IPS-18a (cell line): ENCODE measurements around the gene CBX1.

Experiments
- H3K27ac ChIP-seq: one replicate; pipeline ENCODE4 v1.5.1; 2013; ENCODE audit warnings: low read length
- H3K27me3 ChIP-seq: one replicate; pipeline ENCODE4 v1.6.1; 2013; ENCODE audit warnings: mild to moderate bottlenecking, low read length; ENCODE audit not compliant: control insufficient read depth, insufficient read depth
- H3K36me3 ChIP-seq: one replicate; pipeline ENCODE4 v1.6.1; 2013; ENCODE audit warnings: low read depth, low read length; ENCODE audit not compliant: control insufficient read depth
- H3K4me1 ChIP-seq: one replicate; pipeline ENCODE4 v1.6.1; 2013; ENCODE audit warnings: low read depth, low read length; ENCODE audit not compliant: control insufficient read depth
- H3K4me3 ChIP-seq: one replicate; pipeline ENCODE4 v1.5.1; 2013; ENCODE audit warnings: low read length
- H3K9ac ChIP-seq: one replicate; pipeline ENCODE4 v1.6.1; 2013; ENCODE audit warnings: mild to moderate bottlenecking, low read length, moderate library complexity
- H3K9me3 ChIP-seq: one replicate; pipeline ENCODE4 v1.6.1; 2013; ENCODE audit warnings: low read depth, low read length; ENCODE audit not compliant: control insufficient read depth

The CBX1 gene

GRCh38 chr17:48027322-48027981 is 73.8 kb downstream of the CBX1 start:
- Histone ChIP-seq H3K36me3 (no peaks in the 10 kb centered on the region), H3K4me3 (no peak overlapping the region), H3K9me3 (no peaks in the 10 kb centered on the region), H3K4me1 (peaks cover 13% of the 10 kb centered on the region), H3K9ac (no peak overlapping the region), H3K27ac (no peak overlapping the region), H3K27me3 (peaks cover 24% of the 10 kb centered on the region)

- H3K9me3 ChIP-seq, result no peaks in the 10 kb centered on the region
- H3K36me3 ChIP-seq, result no peaks in the 10 kb centered on the region
- peaks cover 24% of the 10 kb centered on the region for H3K27me3 ChIP-seq
- peaks cover 13% of the 10 kb centered on the region for H3K4me1 ChIP-seq
- no peak overlapping the region for H3K27ac ChIP-seq
- no peak overlapping the region for H3K9ac ChIP-seq
- no peak overlapping the region for H3K4me3 ChIP-seq
Measured at GRCh38 chr17:48026502-48027321, 74.6 kb downstream of the CBX1 start.

- Histone ChIP-seq H3K4me3 (peak overlapping the region; percentile 69), H3K36me3 (no peaks in the 10 kb centered on the region), H3K9ac (no peak overlapping the region), H3K4me1 (peaks cover 13% of the 10 kb centered on the region), H3K27ac (no peak overlapping the region), H3K9me3 (no peaks in the 10 kb centered on the region), H3K27me3 (peaks cover 24% of the 10 kb centered on the region)
Measured at GRCh38 chr17:48025904-48026501, 75.3 kb downstream of the CBX1 start.

- Histone ChIP-seq H3K4me1 (peaks cover 13% of the 10 kb centered on the region), H3K27ac (no peak overlapping the region), H3K4me3 (peak overlapping the region; percentile 69), H3K27me3 (peaks cover 24% of the 10 kb centered on the region), H3K36me3 (no peaks in the 10 kb centered on the region), H3K9me3 (no peaks in the 10 kb centered on the region), H3K9ac (no peak overlapping the region)
Measured at GRCh38 chr17:48025040-48025903, 76.0 kb downstream of the CBX1 start.

GRCh38 chr17:48024149-48025039 is 76.9 kb downstream of the CBX1 start:
- H3K9ac ChIP-seq, result no peak overlapping the region
- no peaks in the 10 kb centered on the region for H3K9me3 ChIP-seq
- H3K36me3 ChIP-seq, result no peaks in the 10 kb centered on the region
- H3K4me3 ChIP-seq, result peak overlapping the region; percentile 55
- peaks cover 24% of the 10 kb centered on the region for H3K27me3 ChIP-seq
- H3K27ac ChIP-seq, result no peak overlapping the region
- peaks cover 13% of the 10 kb centered on the region for H3K4me1 ChIP-seq

- Histone ChIP-seq H3K4me3 (peak overlapping the region; percentile 55), H3K9me3 (no peaks in the 10 kb centered on the region), H3K27me3 (peaks cover 24% of the 10 kb centered on the region), H3K9ac (no peak overlapping the region), H3K27ac (no peak overlapping the region), H3K4me1 (peaks cover 13% of the 10 kb centered on the region), H3K36me3 (no peaks in the 10 kb centered on the region)
Measured at GRCh38 chr17:48023400-48024148, 77.7 kb downstream of the CBX1 start.

GRCh38 chr17:48022901-48023300 is 78.4 kb downstream of the CBX1 start:
- Histone ChIP-seq H3K36me3 (no peaks in the 10 kb centered on the region), H3K27me3 (peaks cover 24% of the 10 kb centered on the region), H3K4me3 (peak overlapping the region; percentile 55), H3K9ac (no peak overlapping the region), H3K9me3 (no peaks in the 10 kb centered on the region), H3K4me1 (peaks cover 13% of the 10 kb centered on the region), H3K27ac (no peak overlapping the region)

- H3K4me1 ChIP-seq, result peaks cover 13% of the 10 kb centered on the region
- H3K4me3 ChIP-seq, result no peak overlapping the region
- peaks cover 24% of the 10 kb centered on the region for H3K27me3 ChIP-seq
- H3K36me3 ChIP-seq, result no peaks in the 10 kb centered on the region
- H3K9me3 ChIP-seq, result no peaks in the 10 kb centered on the region
- H3K27ac ChIP-seq, result no peak overlapping the region
- H3K9ac ChIP-seq, result no peak overlapping the region
Measured at GRCh38 chr17:48021934-48022333, 79.3 kb downstream of the CBX1 start.
